SK-N-SH (cell line): ENCODE measurements around the gene SOX15. TPM values are rescaled to one million over a fixed set of nuclear protein-coding genes. Genes with fewer than 3 reads are reported as not detected.

Source experiments
- CTCF ChIA-PET: fragments of 300-600, 350-600 bp; formaldehyde crosslinking; extraction: SDS; loops from one replicate; lab custom pipeline; 2021; lab: Yijun Ruan, JAX
- POLR2A ChIA-PET: fragments of 350-600 bp; sonication (Branson Sonifier 250); formaldehyde crosslinking; extraction: SDS; loops from one replicate; lab custom pipeline; 2020; ENCODE audit warnings: antibody characterized with exemption, inconsistent platforms; lab: Yijun Ruan, JAX
- DNase-seq: peaks from one replicate; pipeline ENCODE4 v3.0.0; 2012
- H2AFZ ChIP-seq: fragments of 200-600 bp; sonication (generic); 2 replicates; pipeline ENCODE4 v1.8.1; 2016; ENCODE audit warnings: antibody characterized with exemption, mild to moderate bottlenecking, low read depth
- H3F3A ChIP-seq: fragments of 200-600 bp; sonication (generic); replicated peaks from 2 replicates; pipeline ENCODE3; 2016; ENCODE audit warnings: antibody characterized with exemption, mild to moderate bottlenecking; ENCODE audit not compliant: insufficient read depth
- H3K27ac ChIP-seq, 2 experiments: fragments of 200-500 bp in 1 of 2; fragments of 200-600 bp in 1 of 2; sonication (Bioruptor generic) in 1 of 2; sonication (generic), shearing (Covaris generic) in 1 of 2; 2 replicates each; pipeline versions ENCODE4 v1.5.1 to v1.6.1; 2014 to 2016; ENCODE audit warnings: low read depth in 2 of 2, inconsistent platforms in 1 of 2, low read length in 1 of 2, mild to moderate bottlenecking in 1 of 2, mixed read lengths in 1 of 2
- H3K27me3 ChIP-seq: fragments of 200-600 bp; sonication (generic), shearing (Covaris generic); 2 replicates; pipeline ENCODE4 v1.6.1; 2016; ENCODE audit warnings: mixed run types; ENCODE audit not compliant: insufficient read depth
- H3K36me3 ChIP-seq, 2 experiments: fragments of 200-500 bp in 1 of 2; fragments of 200-600 bp in 1 of 2; sonication (Bioruptor generic) in 1 of 2; sonication (generic) in 1 of 2; replicated peaks in 1 of 2; 2 replicates each; pipeline versions ENCODE3 to v1.5.1; 2014 to 2016; ENCODE audit warnings: low read length in 1 of 2, mild to moderate bottlenecking in 1 of 2; ENCODE audit not compliant: insufficient read depth in 2 of 2, control insufficient read depth in 1 of 2
- H3K4me1 ChIP-seq, 2 experiments: fragments of 200-500 bp in 1 of 2; fragments of 200-600 bp in 1 of 2; sonication (Bioruptor generic) in 1 of 2; sonication (generic), shearing (Covaris generic) in 1 of 2; 2 replicates each; pipeline versions ENCODE4 v1.5.1 to v1.6.1; 2014 to 2016; ENCODE audit warnings: low read depth in 1 of 2, low read length in 1 of 2, mixed run types in 1 of 2; ENCODE audit not compliant: insufficient read depth in 2 of 2, control insufficient read depth in 1 of 2
- H3K4me2 ChIP-seq: fragments of 200-600 bp; sonication (generic), shearing (Covaris generic); 2 replicates; pipeline ENCODE4 v1.6.1; 2017; ENCODE audit warnings: mixed run types
- H3K4me3 ChIP-seq, 2 experiments: fragments of 200-500 bp in 1 of 2; fragments of 200-600 bp in 1 of 2; sonication (Bioruptor generic) in 1 of 2; sonication (generic), shearing (Covaris generic) in 1 of 2; 2 replicates each; pipeline versions ENCODE4 v1.5.1 to v1.8.1; 2014 to 2016; ENCODE audit warnings: low read depth in 2 of 2, inconsistent platforms in 1 of 2, low read length in 1 of 2, mild to moderate bottlenecking in 1 of 2, mixed read lengths in 1 of 2, moderate library complexity in 1 of 2
- H3K79me2 ChIP-seq: fragments of 200-600 bp; sonication (generic); 2 replicates; pipeline ENCODE4 v1.8.1; 2017; ENCODE audit warnings: mild to moderate bottlenecking; ENCODE audit not compliant: insufficient read depth
- H3K9ac ChIP-seq: fragments of 200-600 bp; sonication (generic); 2 replicates; pipeline ENCODE4 v1.6.1; 2017; ENCODE audit warnings: mixed run types
- H3K9me2 ChIP-seq: fragments of 200-600 bp; sonication (generic); 2 replicates; pipeline ENCODE4 v1.6.1; 2017; ENCODE audit warnings: mixed run types
- H3K9me3 ChIP-seq: fragments of 200-600 bp; sonication (generic); 2 replicates; pipeline ENCODE4 v1.6.1; 2017; ENCODE audit warnings: mixed run types, mild to moderate bottlenecking, moderate library complexity
- H4K20me1 ChIP-seq: fragments of 200-600 bp; sonication (generic); 2 replicates; pipeline ENCODE4 v1.6.1; 2017; ENCODE audit warnings: mild to moderate bottlenecking, mixed run types; ENCODE audit not compliant: insufficient read depth
- CHD2 ChIP-seq: fragments of 150-350 bp; IDR thresholded peaks from 2 replicates; pipeline ENCODE4 v1.6.1; 2018; ENCODE audit warnings: low read length; ENCODE audit not compliant: partially characterized antibody
- CTCF ChIP-seq: fragments of 200-600 bp; sonication (generic); IDR thresholded peaks from 2 replicates; pipeline ENCODE4 v1.6.1; 2017; ENCODE audit warnings: antibody characterized with exemption, mild to moderate bottlenecking, moderate library complexity
- ELF1 ChIP-seq: IDR thresholded peaks from 2 replicates; pipeline ENCODE4 v1.4.0; 2012
- EP300 ChIP-seq, 2 experiments: IDR thresholded peaks; 2 replicates each; pipeline versions ENCODE4 v1.4.0 to v1.6.1; 2012; ENCODE audit warnings: borderline replicate concordance in 1 of 2, low read depth in 1 of 2, low read length in 1 of 2
- FOXJ3 ChIP-seq: sonication (generic); formaldehyde crosslinking; IDR thresholded peaks from 2 replicates; pipeline ENCODE4 v1.5.1; 2020; ENCODE audit warnings: mild to moderate bottlenecking, missing genetic modification reagents
- FOXM1 ChIP-seq: IDR thresholded peaks from 2 replicates; pipeline ENCODE4 v1.4.0; 2012; ENCODE audit warnings: low read depth, mild to moderate bottlenecking
- GABPA ChIP-seq: IDR thresholded peaks from 2 replicates; pipeline ENCODE4 v1.4.0; 2012; ENCODE audit warnings: low read depth, mild to moderate bottlenecking
- GATA2 ChIP-seq: sonication (generic); formaldehyde crosslinking; IDR thresholded peaks from 2 replicates; pipeline ENCODE4 v1.5.0; 2020; ENCODE audit warnings: mild to moderate bottlenecking, missing genetic modification reagents
- JUND ChIP-seq: IDR thresholded peaks from 2 replicates; pipeline ENCODE4 v1.4.0; 2012
- MEF2A ChIP-seq: IDR thresholded peaks from 2 replicates; pipeline ENCODE4 v1.4.0; 2012; ENCODE audit warnings: low read depth, borderline replicate concordance
- MXI1 ChIP-seq: IDR thresholded peaks from 2 replicates; pipeline ENCODE4 v1.6.1; 2012; ENCODE audit warnings: mild to moderate bottlenecking, low read depth, low read length, improper control_type of control experiment
- NRF1 ChIP-seq: IDR thresholded peaks from 2 replicates; pipeline ENCODE4 v1.6.1; 2012; ENCODE audit warnings: low read depth, mild to moderate bottlenecking, low read length
- POLR2AphosphoS5 ChIP-seq: IDR thresholded peaks from 2 replicates; pipeline ENCODE4 v1.6.1; 2012; ENCODE audit warnings: low read depth, low read length
- RAD21 ChIP-seq: IDR thresholded peaks from 2 replicates; pipeline ENCODE4 v1.6.1; 2012; ENCODE audit warnings: mild to moderate bottlenecking, low read length
- RCOR1 ChIP-seq: fragments of 150-350 bp; IDR thresholded peaks from 2 replicates; pipeline ENCODE4 v1.6.1; 2017; ENCODE audit warnings: antibody characterized with exemption, low read length
- REST ChIP-seq: IDR thresholded peaks from 2 replicates; pipeline ENCODE4 v1.6.1; 2012; ENCODE audit warnings: mild to moderate bottlenecking, low read depth, low read length, moderate library complexity
- RFX5 ChIP-seq: IDR thresholded peaks from 2 replicates; pipeline ENCODE4 v1.6.1; 2012; ENCODE audit warnings: mild to moderate bottlenecking, improper control_type of control experiment, low read length
- TAF1 ChIP-seq: IDR thresholded peaks from 2 replicates; pipeline ENCODE4 v1.6.1; 2012; ENCODE audit warnings: low read depth, mild to moderate bottlenecking, low read length, moderate library complexity, borderline replicate concordance
- TEAD4 ChIP-seq: IDR thresholded peaks from 2 replicates; pipeline ENCODE4 v1.4.0; 2012; ENCODE audit warnings: mild to moderate bottlenecking, borderline replicate concordance; ENCODE audit not compliant: insufficient read depth
- USF2 ChIP-seq: fragments of 150-350 bp; IDR thresholded peaks from 2 replicates; pipeline ENCODE4 v1.6.1; 2017; ENCODE audit warnings: antibody characterized with exemption, low read length, low read depth, borderline replicate concordance
- YY1 ChIP-seq: IDR thresholded peaks from 2 replicates; pipeline ENCODE4 v1.4.0; 2012; ENCODE audit warnings: low read depth, mild to moderate bottlenecking
- WGBS: methylation state at CpG from one replicate; pipeline ENCODE4 v1.1.6; 2017; ENCODE audit warnings: low lambda C conversion rate; 5-methylcytosine and 5-hydroxymethylcytosine counted together
- polyA plus RNA-seq, 3 experiments: library from polyadenylated mRNA; depleted of rRNA; stranded (reverse); fragments of >200 nt; gene quantifications; 2 replicates each; pipeline ENCODE4 v1.2.3, GENCODE V29; 2012
- TF ChIP-seq, protein P1 (sequence below): IDR thresholded peaks from 2 replicates; pipeline ENCODE4; 2012
- TF ChIP-seq, protein P2 (sequence below): IDR thresholded peaks from 2 replicates; pipeline ENCODE4 v1.4.0; 2012; ENCODE audit warnings: low read depth, borderline replicate concordance

The SOX15 gene
- polyA plus RNA-seq, 1 of the 3 experiments (the other 2 are of a cell fraction) = 1.3 TPM

DNA sequence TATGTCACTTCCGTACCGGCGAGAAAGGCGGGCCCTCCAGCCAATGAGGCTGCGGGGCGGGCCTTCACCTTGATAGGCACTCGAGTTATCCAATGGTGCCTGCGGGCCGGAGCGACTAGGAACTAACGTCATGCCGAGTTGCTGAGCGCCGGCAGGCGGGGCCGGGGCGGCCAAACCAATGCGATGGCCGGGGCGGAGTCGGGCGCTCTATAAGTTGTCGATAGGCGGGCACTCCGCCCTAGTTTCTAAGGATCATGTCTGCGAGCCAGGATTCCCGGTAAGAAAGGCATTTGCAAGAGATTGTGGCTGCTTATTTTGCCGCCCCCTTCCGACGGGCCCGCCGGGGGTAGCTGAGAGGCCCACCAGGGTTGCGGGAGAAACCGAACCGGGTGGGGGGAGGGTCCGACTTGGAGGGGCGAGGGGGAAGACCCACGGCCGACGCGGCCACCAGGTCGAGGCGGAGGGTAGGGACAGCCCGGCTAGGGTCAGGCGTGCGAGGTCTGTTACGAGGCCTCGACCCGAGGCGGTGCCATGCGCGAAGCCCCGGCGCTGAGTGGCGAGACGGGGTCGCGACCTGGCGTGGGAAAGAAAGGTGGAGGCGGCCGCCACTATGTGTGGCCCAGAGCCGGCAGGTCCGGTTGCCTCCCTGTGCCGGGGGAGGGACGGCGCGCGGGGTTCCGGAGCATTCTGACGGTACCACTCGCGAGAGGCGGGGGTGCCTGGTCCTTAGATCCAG is 17.1 kb downstream of the SOX15 start:
- Histone ChIP-seq H3K4me3 (peak overlapping the region; percentile 98 to 100), H3K36me3 (peaks cover 62 to 65% of the 10 kb centered on the region in 2 experiments), H2AFZ (no peak overlapping the region), H3K27me3 (no peaks in the 10 kb centered on the region), H3K79me2 (peaks cover 70% of the 10 kb centered on the region), H3K9me3 (no peaks in the 10 kb centered on the region), H3K4me1 (peaks cover 16 to 33% of the 10 kb centered on the region in 2 experiments), H3K4me2 (peak overlapping the region; percentile 96), H3F3A (peaks cover 66% of the 10 kb centered on the region), H3K9ac (peak overlapping the region; percentile 100), H3K27ac (peak overlapping the region; percentile 92), H3K9me2 (no peaks in the 10 kb centered on the region), H4K20me1 (peaks cover 47% of the 10 kb centered on the region)
- CTCF ChIA-PET = interaction anchor here (0.6 to 5.9 kb wide), 5 partner anchors 11 to 61 kb away, joined by 3 to 40 read pairs (median 3); partner anchors contain the start of genes MPDU1, SENP3 and SOX15
- POLR2A ChIA-PET = interaction anchor here (1.0 to 4.3 kb wide), 2 partner anchors 11 to 114 kb away, joined by 5 to 37 read pairs; partner anchors contain the start of gene MPDU1
- WGBS = 5% methylated on average over 12 of the region's 73 CpGs
- peak; percentile 97 for DNase-seq
- TF ChIP-seq ELF1 = no peak
- no peak for TF ChIP-seq GATA2 (CRISPR knock-in tag)
- peak; percentile 92 for TF ChIP-seq TAF1
- 0 out of 2 replicates have a peak, but pooled peaks have one; percentile 7 for TF ChIP-seq TEAD4
- no peak for TF ChIP-seq RFX5
- TF ChIP-seq, protein P1, sequence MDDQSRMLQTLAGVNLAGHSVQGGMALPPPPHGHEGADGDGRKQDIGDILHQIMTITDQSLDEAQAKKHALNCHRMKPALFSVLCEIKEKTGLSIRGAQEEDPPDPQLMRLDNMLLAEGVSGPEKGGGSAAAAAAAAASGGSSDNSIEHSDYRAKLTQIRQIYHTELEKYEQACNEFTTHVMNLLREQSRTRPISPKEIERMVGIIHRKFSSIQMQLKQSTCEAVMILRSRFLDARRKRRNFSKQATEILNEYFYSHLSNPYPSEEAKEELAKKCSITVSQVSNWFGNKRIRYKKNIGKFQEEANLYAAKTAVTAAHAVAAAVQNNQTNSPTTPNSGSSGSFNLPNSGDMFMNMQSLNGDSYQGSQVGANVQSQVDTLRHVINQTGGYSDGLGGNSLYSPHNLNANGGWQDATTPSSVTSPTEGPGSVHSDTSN = peak; percentile 100
- peak; percentile 63; the same call in 1 of the 2 replicates for TF ChIP-seq REST
- no peak for TF ChIP-seq NRF1
- no peak; the same call in 1 of the 2 replicates for TF ChIP-seq RCOR1
- TF ChIP-seq, protein P2, sequence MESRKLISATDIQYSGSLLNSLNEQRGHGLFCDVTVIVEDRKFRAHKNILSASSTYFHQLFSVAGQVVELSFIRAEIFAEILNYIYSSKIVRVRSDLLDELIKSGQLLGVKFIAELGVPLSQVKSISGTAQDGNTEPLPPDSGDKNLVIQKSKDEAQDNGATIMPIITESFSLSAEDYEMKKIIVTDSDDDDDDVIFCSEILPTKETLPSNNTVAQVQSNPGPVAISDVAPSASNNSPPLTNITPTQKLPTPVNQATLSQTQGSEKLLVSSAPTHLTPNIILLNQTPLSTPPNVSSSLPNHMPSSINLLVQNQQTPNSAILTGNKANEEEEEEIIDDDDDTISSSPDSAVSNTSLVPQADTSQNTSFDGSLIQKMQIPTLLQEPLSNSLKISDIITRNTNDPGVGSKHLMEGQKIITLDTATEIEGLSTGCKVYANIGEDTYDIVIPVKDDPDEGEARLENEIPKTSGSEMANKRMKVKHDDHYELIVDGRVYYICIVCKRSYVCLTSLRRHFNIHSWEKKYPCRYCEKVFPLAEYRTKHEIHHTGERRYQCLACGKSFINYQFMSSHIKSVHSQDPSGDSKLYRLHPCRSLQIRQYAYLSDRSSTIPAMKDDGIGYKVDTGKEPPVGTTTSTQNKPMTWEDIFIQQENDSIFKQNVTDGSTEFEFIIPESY = peak; percentile 72; the same call in 1 of the 2 replicates
- TF ChIP-seq GABPA = peak; percentile 91
- TF ChIP-seq USF2 = no peak
- TF ChIP-seq EP300 (IDR thresholded peaks at IDR 0.05; ENCODE audit: borderline replicate concordance in 1 of 2, low read depth in 1 of 2, low read length in 1 of 2) = no peak
- no peak for TF ChIP-seq CTCF
- TF ChIP-seq FOXJ3 (CRISPR knock-in tag) = no peak
- TF ChIP-seq FOXM1 = no peak
- TF ChIP-seq POLR2AphosphoS5 = peak; percentile 99
- no peak; the same call in 1 of the 2 replicates for TF ChIP-seq MXI1
- TF ChIP-seq MEF2A = no peak
- TF ChIP-seq JUND = no peak; the same call in 1 of the 2 replicates
- no peak for TF ChIP-seq RAD21
- TF ChIP-seq YY1 = peak; percentile 92
- TF ChIP-seq CHD2 = peak; percentile 96
